ENCODE results near the gene PPARGC1A. TPM values are rescaled to one million over a fixed set of nuclear protein-coding genes. Genes with fewer than 3 reads are reported as not detected.

PPARGC1A gene, protein sequence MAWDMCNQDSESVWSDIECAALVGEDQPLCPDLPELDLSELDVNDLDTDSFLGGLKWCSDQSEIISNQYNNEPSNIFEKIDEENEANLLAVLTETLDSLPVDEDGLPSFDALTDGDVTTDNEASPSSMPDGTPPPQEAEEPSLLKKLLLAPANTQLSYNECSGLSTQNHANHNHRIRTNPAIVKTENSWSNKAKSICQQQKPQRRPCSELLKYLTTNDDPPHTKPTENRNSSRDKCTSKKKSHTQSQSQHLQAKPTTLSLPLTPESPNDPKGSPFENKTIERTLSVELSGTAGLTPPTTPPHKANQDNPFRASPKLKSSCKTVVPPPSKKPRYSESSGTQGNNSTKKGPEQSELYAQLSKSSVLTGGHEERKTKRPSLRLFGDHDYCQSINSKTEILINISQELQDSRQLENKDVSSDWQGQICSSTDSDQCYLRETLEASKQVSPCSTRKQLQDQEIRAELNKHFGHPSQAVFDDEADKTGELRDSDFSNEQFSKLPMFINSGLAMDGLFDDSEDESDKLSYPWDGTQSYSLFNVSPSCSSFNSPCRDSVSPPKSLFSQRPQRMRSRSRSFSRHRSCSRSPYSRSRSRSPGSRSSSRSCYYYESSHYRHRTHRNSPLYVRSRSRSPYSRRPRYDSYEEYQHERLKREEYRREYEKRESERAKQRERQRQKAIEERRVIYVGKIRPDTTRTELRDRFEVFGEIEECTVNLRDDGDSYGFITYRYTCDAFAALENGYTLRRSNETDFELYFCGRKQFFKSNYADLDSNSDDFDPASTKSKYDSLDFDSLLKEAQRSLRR
- under 0.01 and 0.22 TPM in 2 replicates for total RNA-seq (2012; rRNA removed)

DNA sequence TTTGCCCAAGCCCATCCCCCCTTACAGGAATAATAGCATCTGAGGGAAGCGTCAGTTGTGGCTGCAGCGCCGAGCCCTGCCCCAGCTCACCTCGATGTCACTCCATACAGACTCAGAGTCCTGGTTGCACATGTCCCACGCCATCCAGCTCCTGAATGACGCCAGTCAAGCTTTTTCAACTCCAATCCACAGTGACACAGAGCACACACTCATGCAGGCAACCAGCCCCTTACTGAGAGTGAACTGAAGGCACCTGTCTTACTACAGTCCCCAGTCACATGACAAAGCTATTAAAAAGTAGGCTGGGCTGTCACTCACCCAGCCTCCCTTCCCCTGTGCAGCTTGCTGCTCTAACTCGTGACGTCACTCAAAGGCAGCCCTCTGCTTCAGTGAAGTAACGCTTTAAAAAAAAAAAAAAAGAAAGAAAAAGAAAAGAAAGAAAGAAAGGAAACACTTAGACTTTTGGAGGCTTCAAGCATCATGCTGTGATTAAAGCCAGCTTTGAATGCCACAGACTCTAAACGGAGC, at the start of gene PPARGC1A:
PPARGC1A (minus strand) TSS at position 234 of the 528 bp plus-strand sequence; CDS start at position 144, 90 bp downstream.
- Histone ChIP-seq H3K9ac (ENCODE audit: low read depth, low read length) (peak within 1 kb of the TSS; percentile 47), H3K4me3 (ENCODE audit: low read length) (peak within 1 kb of the TSS; percentile 72), H3K36me3 (ENCODE audit: insufficient read depth, low read length) (no peaks in the 10 kb centered on the region), H3K27me3 (ENCODE audit: control insufficient read depth, insufficient read depth, low read length) (peaks cover 23% of the 10 kb centered on the region), H3K4me1 (ENCODE audit: control insufficient read depth, insufficient read depth, low read length) (peaks cover 25% of the 10 kb centered on the region), H3K9me3 (replicated peaks; ENCODE audit: low read length) (no peaks in the 10 kb centered on the region), H3K4me2 (ENCODE audit: low read length) (peak within 1 kb of the TSS; percentile 96)

DNA sequence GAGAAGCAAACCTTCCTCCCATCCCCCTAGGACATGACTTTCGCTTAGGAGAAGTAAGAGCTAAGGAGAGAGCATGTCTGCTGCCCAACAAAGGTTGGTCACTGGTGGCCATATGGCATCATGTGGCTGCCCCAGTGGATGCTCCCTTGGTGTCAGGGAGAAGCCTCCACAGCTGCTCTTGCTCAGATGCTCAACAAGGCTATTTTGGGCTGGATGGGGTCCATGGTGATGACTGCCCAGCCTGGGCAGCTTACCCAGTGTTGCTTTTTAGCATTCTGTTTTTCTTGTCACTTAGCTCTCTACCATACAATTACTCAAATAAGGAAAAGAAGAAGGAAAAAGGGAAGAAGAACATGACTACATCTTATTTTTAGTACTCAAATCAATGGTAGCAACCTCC, 48.9 kb upstream of the PPARGC1A start:
- Histone ChIP-seq H3K4me2 (ENCODE audit: low read length) (no peak overlapping the region), H3K27me3 (ENCODE audit: control insufficient read depth, insufficient read depth, low read length) (no peaks in the 10 kb centered on the region), H3K4me1 (ENCODE audit: control insufficient read depth, insufficient read depth, low read length) (peaks cover 17% of the 10 kb centered on the region), H3K4me3 (ENCODE audit: low read length) (no peak overlapping the region), H3K9me3 (replicated peaks; ENCODE audit: low read length) (no peaks in the 10 kb centered on the region), H3K36me3 (ENCODE audit: insufficient read depth, low read length) (no peaks in the 10 kb centered on the region), H3K9ac (ENCODE audit: low read depth, low read length) (no peak overlapping the region)

DNA sequence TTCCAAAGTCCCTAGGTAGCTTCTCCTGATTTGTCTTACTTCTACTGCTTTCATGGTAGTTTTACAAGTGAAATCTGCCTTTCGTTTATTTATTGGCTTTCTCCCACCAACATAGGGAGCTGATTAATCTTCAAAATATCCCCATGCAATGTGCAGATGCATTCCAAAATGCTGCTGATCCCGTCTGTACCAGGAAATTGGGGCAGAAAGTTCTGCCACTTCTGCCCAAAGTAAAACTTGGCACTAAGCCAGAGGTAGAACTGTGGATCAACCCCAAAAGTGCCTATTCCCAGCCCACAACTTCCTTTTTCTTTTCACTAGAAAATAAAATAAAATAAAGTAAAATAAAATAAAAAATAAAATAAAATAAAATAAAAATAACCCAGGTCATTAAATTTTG, 47.3 kb upstream of the PPARGC1A start:
- Histone ChIP-seq H3K4me1 (ENCODE audit: control insufficient read depth, insufficient read depth, low read length) (peaks cover 17% of the 10 kb centered on the region), H3K9ac (ENCODE audit: low read depth, low read length) (no peak overlapping the region), H3K4me2 (ENCODE audit: low read length) (no peak overlapping the region), H3K9me3 (replicated peaks; ENCODE audit: low read length) (no peaks in the 10 kb centered on the region), H3K4me3 (ENCODE audit: low read length) (no peak overlapping the region), H3K27me3 (ENCODE audit: control insufficient read depth, insufficient read depth, low read length) (no peaks in the 10 kb centered on the region), H3K36me3 (ENCODE audit: insufficient read depth, low read length) (no peaks in the 10 kb centered on the region)

DNA sequence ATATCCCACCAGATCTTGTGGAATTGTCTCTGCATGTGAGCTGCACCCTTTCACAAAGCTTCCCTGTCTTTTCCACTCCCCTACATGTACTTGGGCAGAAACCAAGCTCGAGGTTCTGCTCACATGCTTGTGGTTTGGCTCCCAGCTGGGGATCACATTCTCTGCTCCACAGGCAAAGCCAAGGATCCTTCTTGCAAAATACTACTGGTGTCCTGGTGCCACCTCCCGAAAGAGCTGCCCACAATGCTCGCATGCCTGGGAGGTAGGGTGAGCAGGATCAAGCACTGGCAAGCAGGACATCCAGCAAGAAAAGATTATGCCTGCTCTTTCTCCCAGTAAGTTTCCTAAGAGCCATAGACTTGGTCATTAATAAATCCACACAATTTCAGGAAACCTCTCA, 45.1 kb upstream of the PPARGC1A start:
- Histone ChIP-seq H3K9me3 (replicated peaks; ENCODE audit: low read length) (no peaks in the 10 kb centered on the region), H3K4me1 (ENCODE audit: control insufficient read depth, insufficient read depth, low read length) (peaks cover 26% of the 10 kb centered on the region), H3K4me2 (ENCODE audit: low read length) (peak overlapping the region; percentile 15)

DNA sequence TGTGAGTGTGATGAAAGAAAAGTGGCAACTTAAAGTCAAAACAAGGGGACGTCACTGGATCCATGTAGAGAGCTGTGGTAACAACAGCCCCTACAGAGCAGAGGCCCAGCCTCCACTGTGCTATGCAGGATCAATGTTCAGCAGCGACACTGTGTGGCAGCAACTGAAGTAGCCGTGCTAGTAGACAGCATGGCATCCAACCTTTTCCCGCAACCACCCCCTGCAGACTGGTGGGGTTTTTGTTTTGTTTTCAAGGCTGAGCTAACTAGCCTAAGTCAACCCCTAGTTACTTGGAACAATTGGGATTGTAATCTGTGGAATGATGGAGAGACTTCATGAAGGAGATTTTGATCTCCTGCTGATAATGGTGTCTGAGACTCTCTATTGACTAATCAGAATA, 44.4 kb upstream of the PPARGC1A start:
- Histone ChIP-seq H3K27me3 (ENCODE audit: control insufficient read depth, insufficient read depth, low read length) (no peaks in the 10 kb centered on the region), H3K4me3 (ENCODE audit: low read length) (no peak overlapping the region), H3K4me1 (ENCODE audit: control insufficient read depth, insufficient read depth, low read length) (peaks cover 26% of the 10 kb centered on the region), H3K36me3 (ENCODE audit: insufficient read depth, low read length) (no peaks in the 10 kb centered on the region), H3K9ac (ENCODE audit: low read depth, low read length) (no peak overlapping the region), H3K9me3 (replicated peaks; ENCODE audit: low read length) (no peaks in the 10 kb centered on the region), H3K4me2 (ENCODE audit: low read length) (no peak overlapping the region)

More for the DNA sequence above, 45.1 kb upstream of the PPARGC1A start:
- Histone ChIP-seq H3K9ac (ENCODE audit: low read depth, low read length) (no peak overlapping the region), H3K4me3 (ENCODE audit: low read length) (no peak overlapping the region), H3K36me3 (ENCODE audit: insufficient read depth, low read length) (no peaks in the 10 kb centered on the region), H3K27me3 (ENCODE audit: control insufficient read depth, insufficient read depth, low read length) (no peaks in the 10 kb centered on the region)

DNA sequence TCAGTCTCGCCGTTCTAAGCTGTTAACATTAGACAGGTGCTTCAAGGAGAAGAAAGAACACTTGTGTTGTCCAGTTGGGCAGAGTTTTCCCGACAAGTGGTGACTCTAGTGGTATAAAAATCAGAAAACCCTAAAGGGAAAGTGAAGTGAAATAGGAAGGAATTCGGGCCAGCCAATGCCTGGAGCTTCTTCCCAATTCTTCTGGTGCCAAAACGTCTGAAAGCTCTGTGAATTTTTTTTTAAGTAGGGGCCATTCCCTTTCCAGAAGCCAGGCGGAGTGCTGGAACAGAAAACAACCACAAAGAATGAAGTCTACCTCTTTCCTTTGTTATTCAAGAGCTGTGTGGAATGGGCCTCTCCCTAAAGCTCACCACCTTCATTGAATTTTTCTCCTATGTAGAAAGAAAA, 43.1 kb upstream of the PPARGC1A start:
- Histone ChIP-seq H3K36me3 (ENCODE audit: insufficient read depth, low read length) (no peaks in the 10 kb centered on the region), H3K27me3 (ENCODE audit: control insufficient read depth, insufficient read depth, low read length) (no peaks in the 10 kb centered on the region), H3K9ac (ENCODE audit: low read depth, low read length) (no peak overlapping the region), H3K9me3 (replicated peaks; ENCODE audit: low read length) (no peaks in the 10 kb centered on the region), H3K4me2 (ENCODE audit: low read length) (no peak overlapping the region), H3K4me1 (ENCODE audit: control insufficient read depth, insufficient read depth, low read length) (peaks cover 26% of the 10 kb centered on the region), H3K4me3 (ENCODE audit: low read length) (no peak overlapping the region)

DNA sequence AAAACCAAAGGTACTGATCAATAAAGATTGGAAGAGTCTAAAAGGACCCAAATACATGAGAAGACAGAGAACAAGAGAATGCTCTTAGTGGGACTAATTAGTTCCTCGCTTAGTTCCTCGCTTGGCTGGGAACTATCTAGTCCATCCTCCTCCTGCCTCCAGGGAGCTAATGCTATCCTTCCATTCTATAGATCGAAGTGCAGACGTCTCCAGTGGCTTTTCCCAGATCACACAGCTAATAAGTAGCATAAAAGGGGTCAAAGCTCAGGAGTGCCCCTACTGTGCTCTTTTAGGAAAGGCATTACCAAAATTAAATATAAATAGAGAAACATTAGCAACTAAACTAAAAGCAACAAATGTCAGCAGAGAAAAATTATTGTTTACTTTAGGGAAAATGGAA, 42.3 kb upstream of the PPARGC1A start:
- H3K4me2 ChIP-seq (ENCODE audit: low read length), result no peak overlapping the region
- peaks cover 26% of the 10 kb centered on the region for H3K4me1 ChIP-seq (ENCODE audit: control insufficient read depth, insufficient read depth, low read length)
- no peak overlapping the region for H3K4me3 ChIP-seq (ENCODE audit: low read length)
- H3K36me3 ChIP-seq (ENCODE audit: insufficient read depth, low read length), result no peaks in the 10 kb centered on the region
- H3K9me3 ChIP-seq (replicated peaks; ENCODE audit: low read length), result no peaks in the 10 kb centered on the region
- H3K27me3 ChIP-seq (ENCODE audit: control insufficient read depth, insufficient read depth, low read length), result no peaks in the 10 kb centered on the region
- H3K9ac ChIP-seq (ENCODE audit: low read depth, low read length), result no peak overlapping the region

DNA sequence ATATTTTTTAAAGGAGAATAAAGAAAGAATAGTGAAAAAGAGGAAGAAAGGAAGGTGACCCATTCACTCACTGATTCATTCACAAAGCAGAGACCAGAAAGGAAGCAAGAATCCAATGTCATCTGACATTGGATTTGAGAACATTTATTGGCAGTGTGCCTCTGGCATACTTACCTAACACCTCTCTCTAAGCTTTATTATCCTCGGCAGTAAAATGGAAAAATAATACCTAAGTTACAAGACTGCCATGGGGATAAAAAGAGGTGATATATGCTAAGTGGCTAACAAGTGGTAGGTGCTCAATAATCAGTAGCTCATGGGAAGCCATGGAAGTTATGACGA, 41.6 kb upstream of the PPARGC1A start:
- no peaks in the 10 kb centered on the region for H3K9me3 ChIP-seq (replicated peaks; ENCODE audit: low read length)
- H3K36me3 ChIP-seq (ENCODE audit: insufficient read depth, low read length), result no peaks in the 10 kb centered on the region
- H3K4me1 ChIP-seq (ENCODE audit: control insufficient read depth, insufficient read depth, low read length), result peaks cover 23% of the 10 kb centered on the region
- H3K4me2 ChIP-seq (ENCODE audit: low read length), result no peak overlapping the region
- H3K27me3 ChIP-seq (ENCODE audit: control insufficient read depth, insufficient read depth, low read length), result no peaks in the 10 kb centered on the region
- H3K9ac ChIP-seq (ENCODE audit: low read depth, low read length), result no peak overlapping the region
- H3K4me3 ChIP-seq (ENCODE audit: low read length), result no peak overlapping the region

DNA sequence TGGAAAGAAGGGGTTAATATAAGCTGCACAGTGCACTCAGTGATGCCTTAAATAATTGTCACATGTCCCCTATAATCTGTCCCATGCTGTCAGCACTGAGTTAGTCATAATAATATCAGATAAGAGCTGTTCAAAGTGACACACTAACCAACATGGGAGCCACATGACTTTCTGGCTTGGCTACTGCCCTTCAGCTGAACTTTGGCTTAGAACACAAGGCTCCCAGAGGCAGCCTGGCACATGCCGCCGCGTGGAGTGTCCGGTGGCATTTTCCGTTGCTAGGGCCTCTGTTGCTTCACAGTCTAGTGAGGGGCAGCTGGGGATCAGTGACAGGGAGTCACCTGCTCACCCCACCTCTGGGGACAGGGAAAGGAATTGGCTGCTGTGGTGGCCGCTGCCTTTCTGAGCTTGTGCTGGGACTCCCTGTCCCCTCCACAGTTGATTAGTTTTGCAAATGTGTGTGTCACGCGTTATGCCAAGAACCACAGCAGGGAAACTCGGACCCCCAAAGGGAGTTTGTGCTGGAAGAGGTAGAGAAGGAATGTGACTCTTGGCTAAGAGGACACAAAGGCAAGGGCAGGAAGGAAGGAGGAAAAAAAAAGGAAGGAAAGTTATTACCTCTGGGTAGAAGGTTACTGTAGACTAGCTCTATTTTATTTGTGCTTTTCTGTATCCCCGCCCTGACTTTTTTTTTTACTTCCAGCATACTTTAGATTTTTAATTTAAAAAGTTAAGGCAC, 41.1 kb upstream of the PPARGC1A start:
- Histone ChIP-seq H3K9ac (ENCODE audit: low read depth, low read length) (no peak overlapping the region), H3K4me1 (ENCODE audit: control insufficient read depth, insufficient read depth, low read length) (peaks cover 23% of the 10 kb centered on the region), H3K9me3 (replicated peaks; ENCODE audit: low read length) (no peaks in the 10 kb centered on the region), H3K4me3 (ENCODE audit: low read length) (no peak overlapping the region), H3K36me3 (ENCODE audit: insufficient read depth, low read length) (no peaks in the 10 kb centered on the region), H3K27me3 (ENCODE audit: control insufficient read depth, insufficient read depth, low read length) (no peaks in the 10 kb centered on the region), H3K4me2 (ENCODE audit: low read length) (no peak overlapping the region)

DNA sequence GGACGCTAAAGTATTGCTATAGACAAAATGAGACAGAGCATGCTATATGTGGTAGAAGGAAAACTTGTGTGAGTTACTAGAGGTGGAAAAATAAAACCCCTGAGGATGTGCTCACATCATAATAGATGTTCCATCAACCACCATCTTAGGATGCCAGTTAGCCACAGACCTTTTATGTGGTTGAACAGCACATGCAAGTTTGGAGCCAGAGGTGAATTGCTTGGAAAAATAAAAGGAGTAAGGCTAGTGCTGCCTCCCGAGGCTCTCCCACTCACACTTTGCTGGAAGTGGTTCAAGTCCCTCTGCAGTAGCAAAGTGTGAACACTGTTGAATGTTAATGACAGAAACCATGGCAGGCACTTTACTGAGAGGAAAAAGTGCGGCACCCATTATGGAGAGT, 39.4 kb upstream of the PPARGC1A start:
- no peak overlapping the region for H3K9ac ChIP-seq (ENCODE audit: low read depth, low read length)
- peaks cover 11% of the 10 kb centered on the region for H3K4me1 ChIP-seq (ENCODE audit: control insufficient read depth, insufficient read depth, low read length)
- no peaks in the 10 kb centered on the region for H3K27me3 ChIP-seq (ENCODE audit: control insufficient read depth, insufficient read depth, low read length)
- H3K9me3 ChIP-seq (replicated peaks; ENCODE audit: low read length), result no peaks in the 10 kb centered on the region
- H3K4me2 ChIP-seq (ENCODE audit: low read length), result no peak overlapping the region
- no peaks in the 10 kb centered on the region for H3K36me3 ChIP-seq (ENCODE audit: insufficient read depth, low read length)
- H3K4me3 ChIP-seq (ENCODE audit: low read length), result no peak overlapping the region

DNA sequence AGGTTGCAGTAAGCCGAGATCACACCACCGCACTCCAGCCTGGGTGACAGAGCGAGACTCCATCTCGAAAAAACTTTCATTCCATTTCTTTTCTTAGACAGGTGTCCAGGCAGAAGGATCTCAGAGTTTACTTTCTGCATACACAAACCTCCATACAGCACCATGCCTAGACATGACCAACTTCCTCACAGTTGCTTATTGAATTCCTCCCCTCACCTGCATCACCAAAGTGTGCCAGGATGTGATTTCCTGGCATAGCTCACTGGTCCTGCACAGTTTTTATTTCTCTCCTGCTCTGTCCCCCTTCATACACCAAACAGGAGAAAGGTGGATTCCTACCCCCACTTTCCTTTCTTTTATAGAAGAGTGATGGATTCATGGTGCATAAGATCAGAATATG, 34.7 kb upstream of the PPARGC1A start:
- Histone ChIP-seq H3K4me2 (ENCODE audit: low read length) (no peak overlapping the region), H3K36me3 (ENCODE audit: insufficient read depth, low read length) (no peaks in the 10 kb centered on the region), H3K9me3 (replicated peaks; ENCODE audit: low read length) (no peaks in the 10 kb centered on the region), H3K4me1 (ENCODE audit: control insufficient read depth, insufficient read depth, low read length) (no peaks in the 10 kb centered on the region), H3K27me3 (ENCODE audit: control insufficient read depth, insufficient read depth, low read length) (no peaks in the 10 kb centered on the region), H3K4me3 (ENCODE audit: low read length) (no peak overlapping the region), H3K9ac (ENCODE audit: low read depth, low read length) (no peak overlapping the region)
